Endothelial cell of umbilical vein (primary cell): ENCODE measurements around the gene VWA8. TPM values are rescaled to one million over a fixed set of nuclear protein-coding genes. Genes with fewer than 3 reads are reported as not detected.

ENCODE experiments used
- BruUV-seq: library from RNA; stranded (reverse); fragments of 400-500 nt; replicated peaks from 2 replicates; lab custom pipeline; 2021; lab: Mats Ljungman, UMichigan
- CTCF ChIA-PET: fragments of 300-600, 350-600 bp; sonication (Branson Sonifier 250); formaldehyde crosslinking; loops from one replicate; lab custom pipeline; 2021; ENCODE audit warnings: antibody characterized with exemption, inconsistent platforms; lab: Charles Lee
- POLR2A ChIA-PET: fragments of 300-600, 350-600 bp; sonication (Branson Sonifier 250); formaldehyde crosslinking; loops from one replicate; lab custom pipeline; 2021; ENCODE audit warnings: antibody characterized with exemption, inconsistent platforms; lab: Charles Lee
- DNase-seq: peaks from one replicate; pipeline ENCODE4 v3.0.0-alpha.2; 2011; ENCODE audit warnings: low read depth, low spot score
- FAIRE-seq: peaks from 2 replicates; lab custom pipeline; 2011; peaks lifted over from hg19 to GRCh38; lab: Jason Lieb, UNC
- H2AFZ ChIP-seq: 2 replicates; pipeline ENCODE4 v1.6.0; 2012; ENCODE audit warnings: low read depth, low read length, control low read depth, inconsistent platforms
- H3K27ac ChIP-seq: 2 replicates; pipeline ENCODE4 v1.5.1; 2011; ENCODE audit warnings: low read depth, mild to moderate bottlenecking, control low read depth, low read length, moderate library complexity; ENCODE audit not compliant: insufficient read depth
- H3K27me3 ChIP-seq, 2 experiments: 2 replicates each; pipeline versions ENCODE4 v1.6.0 to v1.6.1; 2011; ENCODE audit warnings: low read length in 2 of 2, mixed read lengths in 1 of 2; ENCODE audit not compliant: control insufficient read depth in 2 of 2, insufficient read depth in 2 of 2
- H3K36me3 ChIP-seq, 2 experiments: 2 replicates in 1 of 2; 3 replicates in 1 of 2; pipeline ENCODE4 v1.5.1; 2011; ENCODE audit warnings: low read length in 2 of 2, mild to moderate bottlenecking in 1 of 2, moderate library complexity in 1 of 2; ENCODE audit not compliant: control insufficient read depth in 2 of 2, insufficient read depth in 2 of 2; ENCODE audit errors: extremely low read depth in 1 of 2
- H3K4me1 ChIP-seq: 3 replicates; pipeline ENCODE4 v1.5.1; 2011; ENCODE audit warnings: mild to moderate bottlenecking, low read length; ENCODE audit not compliant: control insufficient read depth, insufficient read depth; ENCODE audit errors: extremely low read depth
- H3K4me2 ChIP-seq: 2 replicates; pipeline ENCODE4 v1.6.1; 2011; ENCODE audit warnings: low read length, control low read depth, mixed read lengths; ENCODE audit not compliant: insufficient read depth
- H3K4me3 ChIP-seq, 3 experiments: fragments of 200-600 bp in 1 of 3; sonication (generic), shearing (Covaris generic) in 1 of 3; replicated peaks in 1 of 3; 2 replicates each; pipeline ENCODE4 v1.5.1; 2011 to 2016; ENCODE audit warnings: control low read depth in 3 of 3, low read length in 3 of 3, mild to moderate bottlenecking in 2 of 3, inconsistent platforms in 1 of 3, low read depth in 1 of 3, moderate library complexity in 1 of 3; ENCODE audit not compliant: insufficient read depth in 1 of 3
- H3K79me2 ChIP-seq: 2 replicates; pipeline ENCODE4 v1.6.0; 2012; ENCODE audit warnings: low read length, inconsistent platforms; ENCODE audit not compliant: control insufficient read depth, insufficient read depth
- H3K9ac ChIP-seq: replicated peaks from 2 replicates; pipeline ENCODE3; 2011; ENCODE audit warnings: low read length, control low read depth; ENCODE audit not compliant: insufficient read depth; ENCODE audit errors: extremely low read depth
- H3K9me1 ChIP-seq: replicated peaks from 3 replicates; pipeline ENCODE4 v1.6.0; 2011; ENCODE audit warnings: mild to moderate bottlenecking, low read length; ENCODE audit not compliant: control insufficient read depth, insufficient read depth; ENCODE audit errors: extremely low read depth
- H3K9me3 ChIP-seq: replicated peaks from 2 replicates; pipeline ENCODE4 v1.5.1; 2012; ENCODE audit warnings: low read length, inconsistent platforms; ENCODE audit not compliant: control insufficient read depth, insufficient read depth
- H4K20me1 ChIP-seq: replicated peaks from 2 replicates; pipeline ENCODE3; 2011; ENCODE audit warnings: mild to moderate bottlenecking, low read length; ENCODE audit not compliant: control insufficient read depth, insufficient read depth; ENCODE audit errors: extremely low read depth
- EZH2 ChIP-seq: IDR thresholded peaks from 2 replicates; pipeline ENCODE4 v1.6.1; 2012; ENCODE audit warnings: borderline replicate concordance, low read depth, mild to moderate bottlenecking, moderate library complexity, low read length, inconsistent platforms; ENCODE audit not compliant: severe bottlenecking
- FOS ChIP-seq: IDR thresholded peaks from 2 replicates; pipeline ENCODE4 v1.6.1; 2011; ENCODE audit warnings: mild to moderate bottlenecking, low read length, moderate library complexity, borderline replicate concordance; ENCODE audit not compliant: insufficient read depth
- GATA2 ChIP-seq: IDR thresholded peaks from 2 replicates; pipeline ENCODE4 v1.7.0; 2011; ENCODE audit warnings: low read depth, mild to moderate bottlenecking, moderate library complexity, mixed read lengths, low read length; ENCODE audit not compliant: insufficient read length, insufficient read depth
- JUN ChIP-seq: IDR thresholded peaks from 2 replicates; pipeline ENCODE4 v1.6.1; 2011; ENCODE audit warnings: borderline replicate concordance, low read depth; ENCODE audit not compliant: insufficient read length, insufficient read depth
- MYC ChIP-seq: IDR thresholded peaks from one replicate; pipeline ENCODE4 v1.6.1; 2011; ENCODE audit warnings: mild to moderate bottlenecking, low read depth, low read length
- POLR2A ChIP-seq: IDR thresholded peaks from 2 replicates; pipeline ENCODE4 v1.6.1; 2012; ENCODE audit warnings: low read depth, mild to moderate bottlenecking, control low read depth, low read length
- POLR2AphosphoS5 ChIP-seq: IDR thresholded peaks from 2 replicates; pipeline ENCODE4 v1.6.1; 2012; ENCODE audit warnings: low read depth, mild to moderate bottlenecking, control low read depth, low read length, moderate library complexity; ENCODE audit not compliant: insufficient read depth
- dilution Hi-C: fragments of 300-500 bp; cut with MboI; formaldehyde crosslinking; loops from one replicate; pipeline ENCODE4 v1.15.0; 2019; ENCODE audit warnings: low sequenced_read_pairs; ENCODE audit not compliant: extremely low pct_ligation_motif_present
- intact Hi-C: fragments of 100-400 bp; cut with micrococcal nuclease; formaldehyde crosslinking; loops from one replicate; pipeline ENCODE4 v1.10.0; 2022
- polyA plus RNA-seq, 4 experiments: library from polyadenylated mRNA; depleted of rRNA in 3 of 4; stranded (reverse) in 3 of 4; unstranded in 1 of 4; fragments of >200 nt; gene quantifications; 2 replicates each; pipeline versions ENCODE4 v1.2.1 to v1.2.3, GENCODE V29; 2011 to 2012; ENCODE audit warnings: missing spikeins in 1 of 4
- total RNA-seq: library from RNA; stranded (reverse); gene quantifications from 2 replicates; pipeline ENCODE4 v1.2.3, GENCODE V29; 2021
- TF ChIP-seq, protein P1 (sequence below): IDR thresholded peaks from 2 replicates; pipeline ENCODE4 v1.6.1; 2011; ENCODE audit not compliant: insufficient read depth, insufficient read length
- TF ChIP-seq, protein P2 (sequence below), 2 donors: IDR thresholded peaks; 1 replicate in 1 of 2; 2 replicates in 1 of 2; pipeline ENCODE4 v1.5.1; 2011; ENCODE audit warnings: low read length in 2 of 2, mild to moderate bottlenecking in 2 of 2, moderate library complexity in 2 of 2, control low read depth in 1 of 2, inconsistent platforms in 1 of 2, low read depth in 1 of 2; ENCODE audit not compliant: insufficient read depth in 1 of 2; ENCODE audit errors: extremely low read depth in 1 of 2

The VWA8 gene
- total and polyA plus RNA-seq, 2 donors (not counting 3 experiments of a cell fraction or from before 2014, with no cell fraction given): 2.9 to 11.3 TPM

DNA sequence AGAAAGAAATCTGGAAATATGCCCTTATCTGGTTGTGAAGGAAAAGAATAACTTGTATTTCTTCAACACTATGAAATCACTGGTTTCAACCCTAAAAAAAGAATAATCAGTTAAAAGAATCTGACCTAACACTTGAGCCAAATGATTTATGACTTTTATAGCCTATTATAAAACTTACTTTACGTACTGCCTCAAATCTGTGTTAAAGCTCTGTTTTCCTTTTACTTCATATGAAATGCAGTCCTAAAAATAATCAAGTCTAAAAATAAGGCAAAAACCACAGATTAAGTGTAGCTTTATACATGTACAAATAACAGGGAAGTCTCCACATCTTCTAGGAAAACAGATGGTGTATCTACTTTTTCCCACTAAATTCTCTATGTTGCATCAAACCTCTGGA is 101.3 kb downstream of the VWA8 start:
- TF ChIP-seq MYC: no peak
- TF ChIP-seq, protein P1, sequence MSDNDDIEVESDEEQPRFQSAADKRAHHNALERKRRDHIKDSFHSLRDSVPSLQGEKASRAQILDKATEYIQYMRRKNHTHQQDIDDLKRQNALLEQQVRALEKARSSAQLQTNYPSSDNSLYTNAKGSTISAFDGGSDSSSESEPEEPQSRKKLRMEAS: no peak
- no peak for TF ChIP-seq GATA2
- TF ChIP-seq POLR2AphosphoS5: no peak
- TF ChIP-seq EZH2: no peak
- no peak for TF ChIP-seq JUN
- no peak for TF ChIP-seq FOS
- TF ChIP-seq POLR2A: no peak
- TF ChIP-seq, protein P2, sequence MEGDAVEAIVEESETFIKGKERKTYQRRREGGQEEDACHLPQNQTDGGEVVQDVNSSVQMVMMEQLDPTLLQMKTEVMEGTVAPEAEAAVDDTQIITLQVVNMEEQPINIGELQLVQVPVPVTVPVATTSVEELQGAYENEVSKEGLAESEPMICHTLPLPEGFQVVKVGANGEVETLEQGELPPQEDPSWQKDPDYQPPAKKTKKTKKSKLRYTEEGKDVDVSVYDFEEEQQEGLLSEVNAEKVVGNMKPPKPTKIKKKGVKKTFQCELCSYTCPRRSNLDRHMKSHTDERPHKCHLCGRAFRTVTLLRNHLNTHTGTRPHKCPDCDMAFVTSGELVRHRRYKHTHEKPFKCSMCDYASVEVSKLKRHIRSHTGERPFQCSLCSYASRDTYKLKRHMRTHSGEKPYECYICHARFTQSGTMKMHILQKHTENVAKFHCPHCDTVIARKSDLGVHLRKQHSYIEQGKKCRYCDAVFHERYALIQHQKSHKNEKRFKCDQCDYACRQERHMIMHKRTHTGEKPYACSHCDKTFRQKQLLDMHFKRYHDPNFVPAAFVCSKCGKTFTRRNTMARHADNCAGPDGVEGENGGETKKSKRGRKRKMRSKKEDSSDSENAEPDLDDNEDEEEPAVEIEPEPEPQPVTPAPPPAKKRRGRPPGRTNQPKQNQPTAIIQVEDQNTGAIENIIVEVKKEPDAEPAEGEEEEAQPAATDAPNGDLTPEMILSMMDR (IDR thresholded peaks at IDR 0.05; ENCODE audit: extremely low read depth in 1 of 2, insufficient read depth in 1 of 2, low read depth in 1 of 2, low read length in 2 of 2): no peak
- Histone ChIP-seq H3K4me3 (no peak overlapping the region), H4K20me1 (no peaks in the 10 kb centered on the region), H3K9me3 (no peaks in the 10 kb centered on the region), H3K79me2 (no peaks in the 10 kb centered on the region), H3K9ac (no peak overlapping the region), H3K4me1 (no peaks in the 10 kb centered on the region), H3K27me3 (no peaks in the 10 kb centered on the region), H3K4me2 (no peak overlapping the region), H3K36me3 (no peaks in the 10 kb centered on the region), H3K9me1 (no peaks in the 10 kb centered on the region), H3K27ac (no peak overlapping the region), H2AFZ (no peak overlapping the region)
- POLR2A ChIA-PET: no interaction called here
- FAIRE-seq: no peak
- intact Hi-C loops (no loop called here), dilution Hi-C loops (no loop called here)
- no peak for DNase-seq
- CTCF ChIA-PET: interaction anchor here (1.2 to 2.0 kb wide), 3 partner anchors 8 to 191 kb away, joined by 3 to 10 read pairs (median 3); no protein-coding TSS in a partner anchor
- BruUV-seq: no TSS peak
